Tibial nerve (tissue), 4 donors: ENCODE measurements around the gene GPR158.

Source experiments
- CTCF ChIP-seq, 5 experiments: fragments of 200-600 bp in 3 of 5; fragments of 450-650 bp in 2 of 5; sonication (generic) in 3 of 5; IDR thresholded peaks; one replicate each; pipeline ENCODE4 v1.5.1; 2016 to 2019; ENCODE audit warnings: antibody characterized with exemption in 5 of 5, mild to moderate bottlenecking in 3 of 5, moderate library complexity in 2 of 5
- EP300 ChIP-seq, 2 donors: sonication (generic); formaldehyde crosslinking; IDR thresholded peaks; one replicate each; pipeline ENCODE4 v1.6.1; 2017; ENCODE audit warnings: antibody characterized with exemption in 2 of 2, mild to moderate bottlenecking in 1 of 2
- POLR2A ChIP-seq, 2 donors: fragments of 450-650 bp; IDR thresholded peaks; one replicate each; pipeline ENCODE4 v1.6.1; 2017; ENCODE audit warnings: antibody characterized with exemption in 2 of 2, mild to moderate bottlenecking in 2 of 2, moderate library complexity in 2 of 2

GRCh38 chr10:25639646-25640045 lies 464.8 kb downstream of the GPR158 start:
- TF ChIP-seq POLR2A (IDR thresholded peaks at IDR 0.05) = no peak
- TF ChIP-seq CTCF (IDR thresholded peaks at IDR 0.05) = no peak
- no peak for TF ChIP-seq EP300 (IDR thresholded peaks at IDR 0.05)
